Measurements from ENCODE around the gene UXS1. TPM values are rescaled to one million over a fixed set of nuclear protein-coding genes. Genes with fewer than 3 reads are reported as not detected.

The UXS1 gene
- total RNA-seq, 1 experiment from 2014 or later, result 46.3 TPM

GRCh38 chr2:106115250-106115649 lies 78.9 kb downstream of the UXS1 start:
- Histone ChIP-seq H4K8ac (replicated peaks; ENCODE audit: insufficient read length, low read depth, low read length) (no peak overlapping the region), H3K9ac (ENCODE audit: extremely low read depth, insufficient read length, low read length) (no peak overlapping the region), H2BK120ac (ENCODE audit: low read depth, low read length, poor library complexity, severe bottlenecking) (no peak overlapping the region), H2BK12ac (ENCODE audit: insufficient read length, low read depth, low read length) (no peak overlapping the region), H3K23ac (ENCODE audit: insufficient read length, low read depth, low read length) (no peak overlapping the region), H3K27me3 (ENCODE audit: insufficient read depth, low read length) (no peaks in the 10 kb centered on the region), H3K4ac (ENCODE audit: low read depth, low read length) (no peak overlapping the region), H3K23me2 (ENCODE audit: insufficient read length, low read depth, low read length, poor library complexity, severe bottlenecking) (no peaks in the 10 kb centered on the region), H3K9me3 (ENCODE audit: control insufficient read depth, low read depth, low read length) (no peaks in the 10 kb centered on the region), H2AK5ac (ENCODE audit: insufficient read length, low read length) (no peak overlapping the region), H2AFZ (ENCODE audit: low read length) (no peak overlapping the region), H4K91ac (ENCODE audit: insufficient read length, low read depth, low read length) (no peak overlapping the region), H3K4me2 (ENCODE audit: insufficient read depth, insufficient read length, low read length) (no peak overlapping the region), H2BK5ac (ENCODE audit: insufficient read length, low read length) (no peak overlapping the region), H3K79me2 (ENCODE audit: insufficient read depth, low read length) (no peaks in the 10 kb centered on the region), H3K56ac (ENCODE audit: insufficient read length, low read depth, low read length) (no peak overlapping the region), H2BK20ac (ENCODE audit: low read depth, low read length, poor library complexity, severe bottlenecking) (no peak overlapping the region), H3K14ac (ENCODE audit: insufficient read depth, low read length) (no peak overlapping the region), H3K79me1 (ENCODE audit: insufficient read depth, low read depth, low read length, poor library complexity, severe bottlenecking) (no peaks in the 10 kb centered on the region), H4K20me1 (ENCODE audit: control insufficient read depth, insufficient read depth, insufficient read length) (no peaks in the 10 kb centered on the region), H3K27ac (ENCODE audit: insufficient read length, low read depth, low read length) (no peak overlapping the region), H3T11ph (ENCODE audit: low read length) (no peak overlapping the region), H4K5ac (ENCODE audit: insufficient read length, low read depth, low read length) (no peak overlapping the region), H3K4me1 (ENCODE audit: insufficient read depth, low read length) (peaks cover 3% of the 10 kb centered on the region; the same call in 1 of the 2 replicates), H3K18ac (ENCODE audit: insufficient read length, low read depth, low read length) (no peak overlapping the region), H2BK15ac (ENCODE audit: low read depth, low read length) (no peak overlapping the region)
- no peaks in the 10 kb centered on the region for H3K27me3 Mint-ChIP-seq (ENCODE audit: low read depth)
- no peak for DNase-seq
- no peak for TF ChIP-seq CTCF (conservative IDR thresholded peaks at IDR 0.05)
- no peaks in the 10 kb centered on the region for H3K9me3 Mint-ChIP-seq
- H3K4me1 Mint-ChIP-seq, result peaks cover 22 to 24% of the 10 kb centered on the region in 2 experiments
- WGBS (ENCODE audit: extremely low coverage, insufficient read length, low lambda C conversion rate), result no CpG with 5 or more reads among the region's 2 CpGs
- H3K4me3 Mint-ChIP-seq, result no peak overlapping the region
- H3K36me3 Mint-ChIP-seq (ENCODE audit: insufficient read depth in 1 of 3, low read depth in 3 of 3), result peaks cover 21 to 35% (median 24%) of the 10 kb centered on the region in 3 experiments; a peak in 6 of 7 replicates
- H3K27ac Mint-ChIP-seq, result no peak overlapping the region; a peak in 1 of 7 replicates
